H9 (cell line): Measurements from ENCODE around the gene TOGARAM1. TPM values are rescaled to one million over a fixed set of nuclear protein-coding genes. Genes with fewer than 3 reads are reported as not detected.

Experiments used
- DNase-seq: peaks from one replicate; pipeline ENCODE4 v3.0.0-alpha.2; 2017
- H2AFZ ChIP-seq: one replicate; pipeline ENCODE4 v1.6.1; 2013; ENCODE audit warnings: mild to moderate bottlenecking, low read length, control low read depth, moderate library complexity
- H2AK5ac ChIP-seq: 2 replicates; pipeline ENCODE4 v1.6.1; 2013; ENCODE audit warnings: low read length, control low read depth, mixed read lengths; ENCODE audit not compliant: insufficient read length
- H2BK120ac ChIP-seq: one replicate; pipeline ENCODE4 v1.6.1; 2013; ENCODE audit warnings: low read depth, mild to moderate bottlenecking, low read length, control low read depth, inconsistent platforms; ENCODE audit not compliant: poor library complexity, severe bottlenecking
- H2BK12ac ChIP-seq: 2 replicates; pipeline ENCODE4 v1.6.1; 2013; ENCODE audit warnings: low read length, control low read depth, mixed read lengths, low read depth; ENCODE audit not compliant: insufficient read length
- H2BK15ac ChIP-seq: 2 replicates; pipeline ENCODE4 v1.6.1; 2013; ENCODE audit warnings: low read depth, low read length, control low read depth
- H2BK20ac ChIP-seq: one replicate; pipeline ENCODE4 v1.6.1; 2013; ENCODE audit warnings: low read depth, mild to moderate bottlenecking, low read length, control low read depth, inconsistent platforms; ENCODE audit not compliant: poor library complexity, severe bottlenecking
- H2BK5ac ChIP-seq: 2 replicates; pipeline ENCODE4 v1.6.1; 2013; ENCODE audit warnings: low read length, control low read depth, mixed read lengths; ENCODE audit not compliant: insufficient read length
- H3K14ac ChIP-seq: 2 replicates; pipeline ENCODE4 v1.6.1; 2013; ENCODE audit warnings: low read length, control low read depth; ENCODE audit not compliant: insufficient read depth
- H3K18ac ChIP-seq: 2 replicates; pipeline ENCODE4 v1.6.1; 2013; ENCODE audit warnings: low read depth, mild to moderate bottlenecking, mixed read lengths, low read length, control low read depth; ENCODE audit not compliant: insufficient read length
- H3K23ac ChIP-seq: 2 replicates; pipeline ENCODE4 v1.6.1; 2013; ENCODE audit warnings: low read length, control low read depth, mixed read lengths, low read depth; ENCODE audit not compliant: insufficient read length
- H3K23me2 ChIP-seq: 2 replicates; pipeline ENCODE4 v1.6.1; 2013; ENCODE audit warnings: low read depth, mild to moderate bottlenecking, mixed read lengths, low read length, control low read depth; ENCODE audit not compliant: insufficient read length, poor library complexity, severe bottlenecking
- H3K27ac ChIP-seq: 2 replicates; pipeline ENCODE4 v1.5.1; 2013; ENCODE audit warnings: low read length, control low read depth, mixed read lengths, low read depth; ENCODE audit not compliant: insufficient read length
- H3K27me3 ChIP-seq: 2 replicates; pipeline ENCODE4 v1.6.1; 2013; ENCODE audit warnings: low read length, control low read depth, inconsistent platforms; ENCODE audit not compliant: insufficient read depth
- H3K4ac ChIP-seq: 2 replicates; pipeline ENCODE4 v1.6.1; 2013; ENCODE audit warnings: low read depth, mild to moderate bottlenecking, control low read depth, inconsistent platforms, low read length, moderate library complexity
- H3K4me1 ChIP-seq: 2 replicates; pipeline ENCODE4 v1.6.1; 2013; ENCODE audit warnings: low read length, control low read depth, inconsistent platforms; ENCODE audit not compliant: insufficient read depth
- H3K4me2 ChIP-seq: 2 replicates; pipeline ENCODE4 v1.6.1; 2013; ENCODE audit warnings: low read length, control low read depth, mixed read lengths; ENCODE audit not compliant: insufficient read length, insufficient read depth
- H3K56ac ChIP-seq: 2 replicates; pipeline ENCODE4 v1.6.1; 2013; ENCODE audit warnings: low read depth, mild to moderate bottlenecking, mixed read lengths, low read length, control low read depth; ENCODE audit not compliant: insufficient read length
- H3K79me1 ChIP-seq: 2 replicates; pipeline ENCODE4 v1.6.1; 2013; ENCODE audit warnings: low read depth, mild to moderate bottlenecking, moderate library complexity, low read length, control low read depth, inconsistent platforms; ENCODE audit not compliant: insufficient read depth, poor library complexity, severe bottlenecking
- H3K79me2 ChIP-seq: 2 replicates; pipeline ENCODE4 v1.6.1; 2013; ENCODE audit warnings: low read length, control low read depth, inconsistent platforms; ENCODE audit not compliant: insufficient read depth
- H3K9ac ChIP-seq: 2 replicates; pipeline ENCODE4 v1.6.1; 2013; ENCODE audit warnings: low read length, control low read depth, mixed read lengths; ENCODE audit not compliant: insufficient read length; ENCODE audit errors: extremely low read depth
- H3K9me3 ChIP-seq: one replicate; pipeline ENCODE4 v1.6.1; 2013; ENCODE audit warnings: low read depth, low read length, inconsistent platforms; ENCODE audit not compliant: control insufficient read depth
- H3T11ph ChIP-seq: one replicate; pipeline ENCODE4 v1.6.1; 2013; ENCODE audit warnings: mild to moderate bottlenecking, low read length, control low read depth, inconsistent platforms
- H4K20me1 ChIP-seq: one replicate; pipeline ENCODE4 v1.6.1; 2013; ENCODE audit not compliant: control insufficient read depth, insufficient read length, insufficient read depth
- H4K5ac ChIP-seq: 2 replicates; pipeline ENCODE4 v1.6.1; 2013; ENCODE audit warnings: low read depth, mild to moderate bottlenecking, mixed read lengths, low read length, control low read depth; ENCODE audit not compliant: insufficient read length
- H4K8ac ChIP-seq: replicated peaks from 2 replicates; pipeline ENCODE4 v1.6.1; 2013; ENCODE audit warnings: low read length, control low read depth, mixed read lengths, low read depth; ENCODE audit not compliant: insufficient read length
- H4K91ac ChIP-seq: 2 replicates; pipeline ENCODE4 v1.6.1; 2013; ENCODE audit warnings: low read depth, mild to moderate bottlenecking, moderate library complexity, mixed read lengths, low read length, control low read depth; ENCODE audit not compliant: insufficient read length
- H3K27ac Mint-ChIP-seq, 3 experiments: 2 replicates in 2 of 3; 3 replicates in 1 of 3; pipeline ENCODE4 v1.8.0; 2020 to 2021; ENCODE audit warnings: mixed read lengths in 3 of 3, mild to moderate bottlenecking in 1 of 3, moderate library complexity in 1 of 3
- H3K27me3 Mint-ChIP-seq: 2 replicates; pipeline ENCODE4 v1.8.0; 2021; ENCODE audit warnings: low read depth, mild to moderate bottlenecking, moderate library complexity, mixed read lengths
- H3K36me3 Mint-ChIP-seq, 3 experiments: 2 replicates in 2 of 3; 3 replicates in 1 of 3; pipeline ENCODE4 v1.8.0; 2020 to 2021; ENCODE audit warnings: low read depth in 3 of 3, mixed read lengths in 3 of 3; ENCODE audit not compliant: insufficient read depth in 1 of 3
- H3K4me1 Mint-ChIP-seq, 2 experiments: 2 replicates each; pipeline ENCODE4 v1.8.0; 2020; ENCODE audit warnings: mixed read lengths in 2 of 2
- H3K4me3 Mint-ChIP-seq, 2 experiments: 2 replicates in 1 of 2; 3 replicates in 1 of 2; pipeline ENCODE4 v1.8.0; 2020 to 2021; ENCODE audit warnings: mild to moderate bottlenecking in 2 of 2, mixed read lengths in 2 of 2, moderate library complexity in 1 of 2
- H3K9me3 Mint-ChIP-seq, 2 experiments: 2 replicates in 1 of 2; 3 replicates in 1 of 2; pipeline ENCODE4 v1.8.0; 2020; ENCODE audit warnings: mild to moderate bottlenecking in 2 of 2, mixed read lengths in 2 of 2, moderate library complexity in 1 of 2
- CTCF ChIP-seq: fragments of 200-600 bp; sonication (generic); conservative IDR thresholded peaks from 3 replicates; pipeline ENCODE4 v1.8.0; 2021; ENCODE audit warnings: antibody characterized with exemption, mild to moderate bottlenecking
- WGBS: extraction: QIAGEN DNeasy Blood & Tissue Kit; methylation state at CpG from one replicate; pipeline ENCODE4 v1.1.7; 2013; ENCODE audit warnings: missing lambda C conversion rate, low lambda C conversion rate, mixed read lengths; ENCODE audit not compliant: insufficient read length; ENCODE audit errors: extremely low coverage; 5-methylcytosine and 5-hydroxymethylcytosine counted together
- total RNA-seq: library from RNA; stranded (reverse); gene quantifications from 2 replicates; pipeline ENCODE4 v1.2.1, GENCODE V29; 2021

The TOGARAM1 gene
- total RNA-seq, 1 experiment from 2014 or later = 11.4 TPM

- no CpG with 5 or more reads among the region's 3 CpGs for whole genome bisulfite sequencing
- no peak overlapping the region for H3K27ac ChIP-seq
- TF ChIP-seq CTCF = no peak
These were observed 152.3 kb downstream of the TOGARAM1 start for GRCh38 chr14:45114327-45114726.

More at GRCh38 chr14:45114327-45114726, 152.3 kb downstream of the TOGARAM1 start:
- Histone ChIP-seq H3T11ph (no peak overlapping the region), H2BK5ac (no peak overlapping the region), H3K23ac (no peak overlapping the region), H3K56ac (no peak overlapping the region), H2BK15ac (no peak overlapping the region), H3K4me2 (no peak overlapping the region), H3K9ac (no peak overlapping the region), H4K5ac (no peak overlapping the region), H3K14ac (no peak overlapping the region), H2AK5ac (no peak overlapping the region), H3K18ac (no peak overlapping the region), H2AFZ (no peak overlapping the region), H4K91ac (no peak overlapping the region), H2BK12ac (no peak overlapping the region), H3K23me2 (no peaks in the 10 kb centered on the region), H4K20me1 (no peaks in the 10 kb centered on the region), H3K9me3 (no peaks in the 10 kb centered on the region), H3K27me3 (no peaks in the 10 kb centered on the region), H4K8ac (no peak overlapping the region), H3K79me1 (no peaks in the 10 kb centered on the region), H3K79me2 (no peaks in the 10 kb centered on the region), H3K4me1 (no peaks in the 10 kb centered on the region), H2BK120ac (no peak overlapping the region), H2BK20ac (no peak overlapping the region), H3K4ac (no peak overlapping the region)
- H3K36me3 Mint-ChIP-seq = peaks cover 19 to 81% (median 63%) of the 10 kb centered on the region in 3 experiments; a peak in 6 of 7 replicates
- DNase-seq = no peak
- H3K4me3 Mint-ChIP-seq = no peak overlapping the region
- no peaks in the 10 kb centered on the region for H3K9me3 Mint-ChIP-seq
- H3K4me1 Mint-ChIP-seq = no peaks in the 10 kb centered on the region
- H3K27ac Mint-ChIP-seq = no peak overlapping the region; a peak in 1 of 7 replicates
- H3K27me3 Mint-ChIP-seq = no peaks in the 10 kb centered on the region
